ENCODE data around the gene TSFM. TPM values are rescaled to one million over a fixed set of nuclear protein-coding genes. Genes with fewer than 3 reads are reported as not detected.
A peak's percentile ranks its signal among the peaks of the same experiment; 100 is the strongest.

TSFM gene
- total RNA-seq, 4 donors from 2014 or later: 1.4 to 23.2 (median 18.9) TPM

- in situ Hi-C loops (cut with MboI; ENCODE audit: low pct_ligation_motif_present in 1 of 4, low pct_unique_long_range_greater_than_20kb in 1 of 4, low sequenced_read_pairs in 3 of 4): loop anchor here in 2 of 4 donors (10.0 kb wide), 2 partner anchors 55 to 65 kb away; no protein-coding TSS in a partner anchor
Observed at GRCh38 chr12:57839996-57840395, 57.4 kb downstream of the TSFM start.

DNA sequence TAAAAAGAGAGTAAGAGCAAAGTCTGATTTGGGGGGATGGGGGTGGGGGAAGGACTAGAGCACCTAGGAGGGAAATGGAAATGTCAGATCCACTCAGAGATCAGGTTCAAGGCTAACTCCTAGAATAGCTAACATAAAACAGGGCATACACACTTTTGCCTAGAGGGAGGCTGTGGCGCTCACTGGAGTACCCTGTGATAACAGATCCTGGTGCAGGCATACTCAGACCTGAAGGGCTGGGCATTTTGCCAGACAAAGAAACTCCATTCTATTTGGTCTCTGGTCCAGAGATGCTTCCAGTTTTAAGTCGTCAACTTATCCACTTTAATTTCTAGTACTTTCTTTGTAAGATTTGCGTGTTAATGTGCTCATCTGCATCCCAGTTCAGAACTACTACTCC, 58.1 kb downstream of the TSFM start:
- Histone ChIP-seq H3K4me3 (peak overlapping the region in 1 of 4 donors; percentile 72), H3K36me3 (no peaks in the 10 kb centered on the region), H3K27me3 (no peaks in the 10 kb centered on the region), H3K9me3 (no peaks in the 10 kb centered on the region), H3K4me1 (peaks cover 76 to 90% (median 88%) of the 10 kb centered on the region in 4 donors), H3K27ac (peak overlapping the region; percentile 69 to 98 (median 90))
- 20 to 27% methylated on average over 1 to 3 of the region's 3 CpGs for WGBS, 2 donors (ENCODE audit: low coverage in 1 of 2)
- TF ChIP-seq POLR2AphosphoS5 (IDR thresholded peaks at IDR 0.05) (no peak), EP300 (IDR thresholded peaks at IDR 0.05; ENCODE audit: low read depth) (no peak), CTCF (IDR thresholded peaks at IDR 0.05) (no peak), POLR2A (IDR thresholded peaks at IDR 0.05) (no peak)
- intact Hi-C loops (cut with DNase I; ENCODE audit: low total_unique reads): loop anchor here (5.0 kb wide), 1 partner anchor 57 kb away; no protein-coding TSS in a partner anchor
- in situ Hi-C loops (cut with MboI; ENCODE audit: low pct_ligation_motif_present in 1 of 4, low pct_unique_long_range_greater_than_20kb in 1 of 4, low sequenced_read_pairs in 3 of 4): loop anchor here in 1 of 4 donors (10.0 kb wide), 1 partner anchor 54 kb away; no protein-coding TSS in a partner anchor
- no peak for DNase-seq

More at GRCh38 chr12:57839996-57840395, 57.4 kb downstream of the TSFM start:
- H3K4me3 ChIP-seq: peak overlapping the region in 1 of 4 donors; percentile 72
- H3K4me1 ChIP-seq: peaks cover 83 to 97% (median 95%) of the 10 kb centered on the region in 4 donors
- H3K27ac ChIP-seq: peak overlapping the region; percentile 69 to 98 (median 90)
- no peaks in the 10 kb centered on the region for H3K36me3 ChIP-seq
- no peaks in the 10 kb centered on the region for H3K9me3 ChIP-seq
- TF ChIP-seq CTCF (IDR thresholded peaks at IDR 0.05) (no peak), EP300 (IDR thresholded peaks at IDR 0.05; ENCODE audit: low read depth) (no peak), POLR2A (IDR thresholded peaks at IDR 0.05) (no peak), POLR2AphosphoS5 (IDR thresholded peaks at IDR 0.05) (no peak)
- intact Hi-C loops (cut with DNase I; ENCODE audit: low total_unique reads): loop anchor here (5.0 kb wide), 1 partner anchor 57 kb away; no protein-coding TSS in a partner anchor
- DNase-seq: no peak
- WGBS, 2 donors (ENCODE audit: low coverage in 1 of 2): 41 to 60% methylated on average over 1 to 5 of the region's 5 CpGs
- no peaks in the 10 kb centered on the region for H3K27me3 ChIP-seq

DNA sequence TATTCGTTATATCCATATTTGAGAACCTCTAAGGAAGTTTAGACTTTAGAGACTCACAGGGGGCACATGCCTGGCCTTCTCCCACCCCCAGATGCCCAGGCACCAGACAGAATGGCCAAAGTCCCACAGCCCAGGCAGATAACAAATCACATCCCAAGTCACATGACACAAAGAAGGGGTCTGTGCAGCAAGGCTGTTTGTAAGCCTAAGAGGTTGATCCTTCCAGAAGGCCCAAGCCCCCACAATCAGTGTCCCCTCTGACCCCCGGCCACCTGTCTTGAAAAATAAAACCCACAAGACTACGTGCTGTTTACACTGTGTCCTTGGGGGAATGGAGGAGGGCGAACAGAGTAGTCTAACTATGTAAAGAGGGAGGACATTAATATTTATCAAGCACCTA, 58.9 kb downstream of the TSFM start:
- Histone ChIP-seq H3K4me1 (peaks cover 69 to 83% (median 81%) of the 10 kb centered on the region in 4 donors), H3K4me3 (peak overlapping the region in 1 of 4 donors; percentile 72), H3K36me3 (no peaks in the 10 kb centered on the region), H3K9me3 (no peaks in the 10 kb centered on the region), H3K27me3 (no peaks in the 10 kb centered on the region), H3K27ac (peak overlapping the region; percentile 69 to 98 (median 90))
- WGBS, 2 donors (ENCODE audit: low coverage in 1 of 2): 40 to 47% methylated on average over 3 to 4 of the region's 4 CpGs
- in situ Hi-C loops (cut with MboI; ENCODE audit: low pct_ligation_motif_present in 1 of 4, low pct_unique_long_range_greater_than_20kb in 1 of 4, low sequenced_read_pairs in 3 of 4): loop anchor here in 1 of 4 donors (10.0 kb wide), 1 partner anchor 53 kb away; no protein-coding TSS in a partner anchor
- intact Hi-C loops (cut with DNase I; ENCODE audit: low total_unique reads): loop anchor here (5.0 kb wide), 1 partner anchor 56 kb away; no protein-coding TSS in a partner anchor
- no peak for TF ChIP-seq CTCF (IDR thresholded peaks at IDR 0.05)
- DNase-seq: no peak

DNA sequence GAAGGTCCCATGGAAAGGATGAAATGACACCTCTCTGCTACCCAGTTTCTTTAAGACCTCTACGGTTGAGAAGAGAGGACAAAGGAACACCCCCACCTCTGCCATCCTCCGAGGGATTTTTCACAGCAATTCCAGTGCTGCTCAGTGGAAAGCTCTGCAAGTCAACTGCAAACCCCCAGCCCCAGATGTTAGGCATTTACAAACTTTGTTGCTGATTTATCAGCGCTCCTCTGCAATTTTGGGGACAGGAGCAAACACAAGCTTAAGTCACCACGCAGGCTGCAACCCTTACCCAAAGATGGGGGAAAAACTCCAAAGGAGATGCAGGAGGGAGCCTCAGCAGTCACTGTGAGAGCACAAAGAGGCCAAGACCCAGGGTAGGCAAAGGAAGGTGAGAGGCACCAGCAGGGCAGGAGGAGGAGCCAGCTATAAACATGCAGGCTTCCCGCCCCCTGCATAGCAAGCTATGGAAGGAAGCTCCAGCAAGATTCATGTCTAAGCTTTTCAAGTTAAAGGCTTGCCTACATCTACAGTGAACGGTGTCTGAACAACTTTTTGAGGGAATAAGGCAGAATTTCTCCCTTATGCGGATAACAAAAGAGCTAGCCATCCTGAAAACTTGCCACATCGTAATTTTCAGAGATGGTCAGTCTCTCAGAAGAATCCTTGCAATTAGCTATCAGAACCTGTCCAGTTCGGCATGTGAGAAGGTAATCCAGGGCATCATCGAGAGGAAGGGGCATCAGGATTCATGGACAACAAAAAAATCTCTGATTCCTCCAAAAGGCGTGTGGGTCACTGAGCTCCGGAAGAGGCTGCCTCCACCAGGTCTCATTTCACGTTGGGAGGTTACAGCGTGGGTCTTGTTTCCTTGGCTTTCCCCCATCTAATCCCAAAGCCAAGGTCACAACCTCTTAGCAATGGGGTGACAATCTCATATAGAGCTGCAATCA, 60.0 kb downstream of the TSFM start:
- Histone ChIP-seq H3K27ac (peak overlapping the region; percentile 98 to 99 (median 98)), H3K4me1 (peaks cover 58 to 74% (median 71%) of the 10 kb centered on the region in 4 donors), H3K27me3 (no peaks in the 10 kb centered on the region), H3K36me3 (no peaks in the 10 kb centered on the region), H3K4me3 (peak overlapping the region in 3 of 4 donors; percentile 0 to 72 (median 2)), H3K9me3 (no peaks in the 10 kb centered on the region)
- in situ Hi-C loops (cut with MboI; ENCODE audit: low pct_ligation_motif_present in 1 of 4, low pct_unique_long_range_greater_than_20kb in 1 of 4, low sequenced_read_pairs in 3 of 4): loop anchor here in 1 of 4 donors (10.0 kb wide), 1 partner anchor 52 kb away; no protein-coding TSS in a partner anchor
- DNase-seq: peak; percentile 40
- TF ChIP-seq POLR2A (IDR thresholded peaks at IDR 0.05) (no peak), EP300 (IDR thresholded peaks at IDR 0.05; ENCODE audit: low read depth) (no peak), POLR2AphosphoS5 (IDR thresholded peaks at IDR 0.05) (no peak), CTCF (IDR thresholded peaks at IDR 0.05) (no peak)
- WGBS, 2 donors (ENCODE audit: low coverage in 1 of 2): 38 to 71% methylated on average over 1 to 14 of the region's 14 CpGs
- intact Hi-C loops (cut with DNase I; ENCODE audit: low total_unique reads): loop anchor here (2.0 to 5.0 kb wide), 2 partner anchors 26 to 55 kb away; no protein-coding TSS in a partner anchor
